HepG2 (cell line): ENCODE results near the gene FNDC4. TPM values are rescaled to one million over a fixed set of nuclear protein-coding genes. Genes with fewer than 3 reads are reported as not detected.
A peak's percentile ranks its signal among the peaks of the same experiment; 100 is the strongest.

Experiments
- ASH2L ChIP-seq: fragments of 300-600, 200-600 bp; sonication (generic); IDR thresholded peaks from 2 replicates; pipeline ENCODE4 v1.7.0; 2017; ENCODE audit warnings: low read depth, mild to moderate bottlenecking, moderate library complexity, mixed read lengths, low read length; ENCODE audit not compliant: insufficient read length
- CSRNP1 ChIP-seq: sonication (generic); formaldehyde crosslinking; IDR thresholded peaks from 2 replicates; pipeline ENCODE4 v1.8.1; 2023; ENCODE audit warnings: mild to moderate bottlenecking, missing genetic modification reagents
- E2F1 ChIP-seq: sonication (generic); formaldehyde crosslinking; IDR thresholded peaks from 2 replicates; pipeline ENCODE4 v1.5.0; 2020; ENCODE audit warnings: missing genetic modification reagents
- HIVEP1 ChIP-seq: sonication (generic); formaldehyde crosslinking; IDR thresholded peaks from 2 replicates; pipeline ENCODE4 v1.4.0; 2020; ENCODE audit warnings: mild to moderate bottlenecking, missing genetic modification reagents
- HNF1A ChIP-seq, 2 experiments: sonication (generic) in 1 of 2; formaldehyde crosslinking in 1 of 2; IDR thresholded peaks; 2 replicates each; pipeline versions ENCODE4 v1.4.0 to v1.6.1; 2016 to 2020; ENCODE audit warnings: borderline replicate concordance in 1 of 2, low read depth in 1 of 2, mild to moderate bottlenecking in 1 of 2, missing genetic modification reagents in 1 of 2
- HNRNPK ChIP-seq: fragments of 200-400 bp; formaldehyde crosslinking; IDR thresholded peaks from 2 replicates; pipeline ENCODE4 v1.6.1; 2018; ENCODE audit warnings: low read length, low read depth, moderate library complexity, mild to moderate bottlenecking; ENCODE audit not compliant: poor library complexity, severe bottlenecking
- MXD4 ChIP-seq: IDR thresholded peaks from 2 replicates; pipeline ENCODE4 v1.6.1; 2016; ENCODE audit warnings: mild to moderate bottlenecking, missing biosample characterization, missing genetic modification reagents
- NCOR1 ChIP-seq: fragments of 200-600 bp; sonication (generic); IDR thresholded peaks from 2 replicates; pipeline ENCODE4 v1.7.0; 2017; ENCODE audit warnings: antibody characterized with exemption, low read length, borderline replicate concordance
- POLR2AphosphoS2 ChIP-seq: IDR thresholded peaks from 2 replicates; pipeline ENCODE4 v1.6.1; 2011; ENCODE audit warnings: low read depth, low read length, improper control_type of control experiment
- RCOR2 ChIP-seq: IDR thresholded peaks from 2 replicates; pipeline ENCODE4 v1.6.1; 2016; ENCODE audit warnings: missing biosample characterization, missing genetic modification reagents
- TFE3 ChIP-seq: IDR thresholded peaks from 2 replicates; pipeline ENCODE4 v1.6.1; 2016
- ZFP91 ChIP-seq: sonication (generic); formaldehyde crosslinking; IDR thresholded peaks from 2 replicates; pipeline ENCODE4 v1.9.0; 2022; ENCODE audit warnings: missing genetic modification reagents, mild to moderate bottlenecking, borderline replicate concordance
- ZIK1 ChIP-seq: sonication (generic); formaldehyde crosslinking; IDR thresholded peaks from 2 replicates; pipeline ENCODE4 v1.5.0; 2020; ENCODE audit warnings: mild to moderate bottlenecking, low read depth, missing genetic modification reagents, borderline replicate concordance
- ZNF3 ChIP-seq: IDR thresholded peaks from 2 replicates; pipeline ENCODE4 v1.7.0; 2017; ENCODE audit warnings: inconsistent platforms
- ZNF44 ChIP-seq: sonication (generic); formaldehyde crosslinking; IDR thresholded peaks from 2 replicates; pipeline ENCODE4 v1.5.1; 2020; ENCODE audit warnings: mild to moderate bottlenecking, missing genetic modification reagents
- ZNF572 ChIP-seq: sonication (generic); formaldehyde crosslinking; IDR thresholded peaks from 2 replicates; pipeline ENCODE4 v1.5.1; 2020; ENCODE audit warnings: mild to moderate bottlenecking, missing genetic modification reagents
- ZSCAN12 ChIP-seq: sonication (generic); formaldehyde crosslinking; IDR thresholded peaks from 2 replicates; pipeline ENCODE4 v1.9.0; 2021; ENCODE audit warnings: mild to moderate bottlenecking, missing genetic modification reagents
- polyA plus RNA-seq, 8 experiments: library from polyadenylated mRNA; depleted of rRNA in 3 of 8; stranded (reverse) in 7 of 8; unstranded in 1 of 8; fragments of >200 nt; fragmentation: Illumina TruSeq in 4 of 8; extraction: Trizol in 4 of 8; gene quantifications; 2 replicates each; pipeline versions ENCODE4 v1.2.1 to v1.2.3, GENCODE V29; 2011 to 2016; ENCODE audit warnings: low read depth in 4 of 8, missing spikeins in 1 of 8, mixed read lengths in 1 of 8; ENCODE audit not compliant: insufficient read depth in 1 of 8
- total RNA-seq, 5 experiments: library from RNA; depleted of rRNA; stranded (reverse); fragments of >200 nt; fragmentation: Illumina TruSeq; extraction: Trizol; gene quantifications; 2 replicates each; pipeline ENCODE4 v1.2.3, GENCODE V29; 2016; ENCODE audit warnings: low read depth in 1 of 5

The FNDC4 gene
- total and polyA plus RNA-seq, 2 of the 13 experiments (the other 11 are each of a cell fraction or from before 2014, with no cell fraction given) = 9.0 to 17.4 TPM

GRCh38 chr2:27489498-27490397 is 5.3 kb downstream of the FNDC4 start, which contains the start of gene IFT172 (continued):
- peak; percentile 45; the same call in 1 of the 2 replicates for TF ChIP-seq TFE3 (CRISPR knock-in tag)
- TF ChIP-seq ZNF572 (CRISPR knock-in tag) = no peak
- TF ChIP-seq RCOR2 (CRISPR knock-in tag) = no peak; the same call in 1 of the 2 replicates
- no peak; the same call in 1 of the 2 replicates for TF ChIP-seq CSRNP1
- TF ChIP-seq HIVEP1 (CRISPR knock-in tag) = no peak
- no peak for TF ChIP-seq POLR2AphosphoS2
- TF ChIP-seq E2F1 = no peak
- 0 out of 2 replicates have a peak, but pooled peaks have one; percentile 38 for TF ChIP-seq HNF1A (IDR thresholded peaks at IDR 0.05; ENCODE audit: low read depth)
- no peak; the same call in 1 of the 2 replicates for TF ChIP-seq HNF1A (CRISPR knock-in tag; IDR thresholded peaks at IDR 0.05; ENCODE audit: borderline replicate concordance)
- no peak for TF ChIP-seq ZSCAN12
- no peak for TF ChIP-seq HNRNPK
- TF ChIP-seq ASH2L = peak; percentile 77
- TF ChIP-seq ZNF3 (CRISPR knock-in tag) = no peak
- TF ChIP-seq ZIK1 = 0 out of 2 replicates have a peak, but pooled peaks have one; percentile 63
- TF ChIP-seq NCOR1 = peak; percentile 46; the same call in 1 of the 2 replicates
- peak; percentile 8; the same call in 1 of the 2 replicates for TF ChIP-seq ZNF44 (CRISPR knock-in tag)
- TF ChIP-seq ZFP91 (CRISPR knock-in tag) = peak; percentile 83; the same call in 1 of the 2 replicates
- TF ChIP-seq MXD4 (CRISPR knock-in tag) = peak; percentile 96
